ENCODE measurements around the gene DTWD1. TPM values are rescaled to one million over a fixed set of nuclear protein-coding genes. Genes with fewer than 3 reads are reported as not detected.

The DTWD1 gene
- total RNA-seq, 1 experiment from 2014 or later, result 32.5 TPM

- no peak for TF ChIP-seq AFF4 (CRISPR knock-in tag; IDR thresholded peaks at IDR 0.05; ENCODE audit: borderline replicate concordance)
Observed at GRCh38 chr15:49624056-49624455, 3.2 kb downstream of the DTWD1 start (continued).

GRCh38 chr15:49625460-49626036, 4.7 kb downstream of the DTWD1 start:
- TF ChIP-seq EMX1 (CRISPR knock-in tag; IDR thresholded peaks at IDR 0.05), result no peak
- TF ChIP-seq NFYB (CRISPR knock-in tag; conservative IDR thresholded peaks at IDR 0.05; ENCODE audit: low read depth), result no peak
- TF ChIP-seq SMAD3 (CRISPR knock-in tag; IDR thresholded peaks at IDR 0.05; ENCODE audit: borderline replicate concordance), result no peak
- no peak for TF ChIP-seq JAZF1 (CRISPR knock-in tag; IDR thresholded peaks at IDR 0.05)
- no peak for TF ChIP-seq ZNF263 (CRISPR knock-in tag; IDR thresholded peaks at IDR 0.05; ENCODE audit: low read depth)
- TF ChIP-seq MLX (CRISPR knock-in tag; IDR thresholded peaks at IDR 0.05), result no peak
- TF ChIP-seq PRRX2 (CRISPR knock-in tag; IDR thresholded peaks at IDR 0.05), result no peak
- TF ChIP-seq TCF7 (CRISPR knock-in tag; IDR thresholded peaks at IDR 0.05; ENCODE audit: low read depth), result no peak
- no peak for TF ChIP-seq ZNF512 (CRISPR knock-in tag; IDR thresholded peaks at IDR 0.05; ENCODE audit: borderline replicate concordance)
- TF ChIP-seq IRF2 (CRISPR knock-in tag; IDR thresholded peaks at IDR 0.05; ENCODE audit: borderline replicate concordance, low read depth), result no peak
- DNase-seq (ENCODE audit: low spot score), result no peak
- Mint-ChIP-seq H3K27me3 (ENCODE audit: low read depth) (no peaks in the 10 kb centered on the region), H3K27ac (peak overlapping the region; percentile 82; the same call in 1 of the 2 replicates), H3K9me3 (peaks cover 18% of the 10 kb centered on the region), H3K4me1 (peaks cover 17% of the 10 kb centered on the region), H3K4me3 (no peak overlapping the region), H3K36me3 (peaks cover 45% of the 10 kb centered on the region)
- ChIA-PET CTCF (no interaction called here), POLR2A (no interaction called here)
- ATAC-seq, result no peak

- DNase-seq (ENCODE audit: low spot score) (no peak), ATAC-seq (no peak)
- Mint-ChIP-seq H3K9me3 (peaks cover 18% of the 10 kb centered on the region), H3K4me1 (peaks cover 8% of the 10 kb centered on the region), H3K4me3 (no peak overlapping the region), H3K27me3 (ENCODE audit: low read depth) (no peaks in the 10 kb centered on the region), H3K27ac (no peak overlapping the region), H3K36me3 (peaks cover 47% of the 10 kb centered on the region)
- TF ChIP-seq ETV6 (CRISPR knock-in tag; IDR thresholded peaks at IDR 0.05), result no peak
- TF ChIP-seq GABPB1 (CRISPR knock-in tag; IDR thresholded peaks at IDR 0.05), result no peak
- no peak for TF ChIP-seq MYBL2 (CRISPR knock-in tag; IDR thresholded peaks at IDR 0.05)
- no peak for TF ChIP-seq PREB (CRISPR knock-in tag; IDR thresholded peaks at IDR 0.05; ENCODE audit: borderline replicate concordance)
- no peak for TF ChIP-seq SMAD4 (CRISPR knock-in tag; IDR thresholded peaks at IDR 0.05)
- no peak for TF ChIP-seq NR3C1 (CRISPR knock-in tag; conservative IDR thresholded peaks at IDR 0.05; ENCODE audit: low read depth)
- no peak for TF ChIP-seq CREM (CRISPR knock-in tag; IDR thresholded peaks at IDR 0.05)
- CTCF ChIA-PET, result no interaction called here
- POLR2A ChIA-PET, result no interaction called here
Observed at GRCh38 chr15:49627407-49627877, 6.6 kb downstream of the DTWD1 start.

Data from WTC11 (cell line).